ENCODE data around the gene JARID2.

- TF ChIP-seq CTCF (IDR thresholded peaks at IDR 0.05; ENCODE audit: low read length): no peak
- no peak for TF ChIP-seq EZH2 (IDR thresholded peaks at IDR 0.05; ENCODE audit: borderline replicate concordance, low read length)
Observed at GRCh38 chr6:15507221-15507620, 261.4 kb downstream of the JARID2 start.

All from OCI-LY1 (cell line).